Neural progenitor cell (in vitro differentiated cells): ENCODE results near the gene ZKSCAN7. TPM values are rescaled to one million over a fixed set of nuclear protein-coding genes. Genes with fewer than 3 reads are reported as not detected.

ENCODE experiments used
- DNase-seq: peaks from one replicate; pipeline ENCODE4 v3.0.0-alpha.2; 2016; ENCODE audit warnings: low spot score
- H2AFZ ChIP-seq: fragments of 200-600 bp; sonication (generic); replicated peaks from 2 replicates; pipeline ENCODE4 v1.6.1; 2016; ENCODE audit warnings: antibody characterized with exemption
- H3F3A ChIP-seq: fragments of 200-600 bp; sonication (generic); 2 replicates; pipeline ENCODE4 v1.6.1; 2016; ENCODE audit warnings: antibody characterized with exemption, low read depth
- H3K27ac ChIP-seq: fragments of 200-600 bp; sonication (generic); 2 replicates; pipeline ENCODE4 v1.5.1; 2016; ENCODE audit warnings: mild to moderate bottlenecking
- H3K27me3 ChIP-seq: fragments of 200-600 bp; sonication (generic); 2 replicates; pipeline ENCODE4 v1.6.1; 2016; ENCODE audit warnings: mild to moderate bottlenecking, moderate library complexity
- H3K36me3 ChIP-seq: fragments of 200-600 bp; sonication (generic); 2 replicates; pipeline ENCODE4 v1.5.1; 2016
- H3K4me1 ChIP-seq: fragments of 200-600 bp; sonication (generic); 2 replicates; pipeline ENCODE4 v1.6.1; 2016; ENCODE audit warnings: mixed run types
- H3K4me2 ChIP-seq: fragments of 200-600 bp; sonication (generic); 2 replicates; pipeline ENCODE4 v1.6.1; 2016
- H3K4me3 ChIP-seq: fragments of 200-600 bp; sonication (generic); 2 replicates; pipeline ENCODE4 v1.5.1; 2016
- H3K79me2 ChIP-seq: fragments of 200-600 bp; sonication (generic); 2 replicates; pipeline ENCODE4 v1.6.1; 2016; ENCODE audit warnings: low read depth
- H3K9ac ChIP-seq: fragments of 200-600 bp; sonication (generic); 2 replicates; pipeline ENCODE4 v1.6.1; 2016
- H3K9me3 ChIP-seq: fragments of 200-600 bp; sonication (generic); 2 replicates; pipeline ENCODE4 v1.5.1; 2016; ENCODE audit warnings: low read depth
- H4K20me1 ChIP-seq: fragments of 200-600 bp; sonication (generic); 2 replicates; pipeline ENCODE4 v1.6.1; 2016; ENCODE audit warnings: low read depth
- H3K27ac Mint-ChIP-seq: 3 replicates; pipeline ENCODE4 v1.8.0; 2021; ENCODE audit warnings: mixed read lengths
- H3K27me3 Mint-ChIP-seq: 2 replicates; pipeline ENCODE4 v1.8.0; 2022; ENCODE audit warnings: low read depth, mild to moderate bottlenecking, inconsistent platforms, moderate library complexity, mixed read lengths; ENCODE audit not compliant: insufficient read depth
- H3K36me3 Mint-ChIP-seq: 3 replicates; pipeline ENCODE4 v1.8.0; 2021; ENCODE audit warnings: mixed read lengths
- H3K4me1 Mint-ChIP-seq: 3 replicates; pipeline ENCODE4 v1.8.0; 2021; ENCODE audit warnings: mixed read lengths
- H3K4me3 Mint-ChIP-seq: 3 replicates; pipeline ENCODE4 v1.8.0; 2021; ENCODE audit warnings: mild to moderate bottlenecking, moderate library complexity, mixed read lengths
- H3K9me3 Mint-ChIP-seq: 3 replicates; pipeline ENCODE4 v1.8.0; 2020; ENCODE audit warnings: mixed read lengths
- CTCF ChIP-seq: fragments of 200-600 bp; sonication (generic); IDR thresholded peaks from 2 replicates; pipeline ENCODE4 v1.5.1; 2017; ENCODE audit warnings: antibody characterized with exemption, mild to moderate bottlenecking
- EZH2 ChIP-seq: fragments of 200-600 bp; sonication (generic); IDR thresholded peaks from 2 replicates; pipeline ENCODE4 v1.6.1; 2017; ENCODE audit warnings: antibody characterized with exemption, mild to moderate bottlenecking, moderate library complexity
- EZH2phosphoT487 ChIP-seq: fragments of 200-600 bp; sonication (generic); IDR thresholded peaks from 2 replicates; pipeline ENCODE4 v1.6.1; 2017; ENCODE audit warnings: antibody characterized with exemption
- total RNA-seq: library from RNA; depleted of rRNA; stranded (reverse); fragments of >200 nt; gene quantifications from 2 replicates; pipeline ENCODE4 v1.2.3, GENCODE V29; 2015; ENCODE audit warnings: low replicate concordance

ZKSCAN7 gene
- total RNA-seq, 1 donor from 2014 or later = 14.1 TPM

- no peak overlapping the region for H3K27ac ChIP-seq
- H3K9ac ChIP-seq = no peak overlapping the region
- H3K27me3 ChIP-seq = no peaks in the 10 kb centered on the region
- TF ChIP-seq CTCF (no peak), EZH2phosphoT487 (no peak), EZH2 (no peak)
- peaks cover 5% of the 10 kb centered on the region for H3K36me3 ChIP-seq
- H3K79me2 ChIP-seq = no peaks in the 10 kb centered on the region
- Mint-ChIP-seq H3K4me3 (no peak overlapping the region), H3K36me3 (peaks cover 36% of the 10 kb centered on the region), H3K27ac (no peak overlapping the region), H3K27me3 (peaks cover 2% of the 10 kb centered on the region), H3K9me3 (peaks cover 42% of the 10 kb centered on the region), H3K4me1 (no peaks in the 10 kb centered on the region)
- no peaks in the 10 kb centered on the region for H3F3A ChIP-seq
- no peak overlapping the region for H3K4me2 ChIP-seq
- no peaks in the 10 kb centered on the region for H3K4me1 ChIP-seq
- no peak overlapping the region for H2AFZ ChIP-seq
- H3K9me3 ChIP-seq = peaks cover 6% of the 10 kb centered on the region
- H4K20me1 ChIP-seq = no peaks in the 10 kb centered on the region
- no peak for DNase-seq
- H3K4me3 ChIP-seq = no peak overlapping the region
These were observed 57.7 kb downstream of the ZKSCAN7 start for GRCh38 chr3:44612678-44613077.

Other genes with a start within 250 kb of the ZKSCAN7 start
- 22.0 and 31.8 TPM in 2 replicates for gene TCAIM, start 216.4 kb upstream of the ZKSCAN7 start, total RNA-seq
- 28.3 and 29.7 TPM in 2 replicates for gene ZNF445, start 77.5 kb upstream of the ZKSCAN7 start, total RNA-seq
- 14.7 and 26.7 TPM in 2 replicates for gene ZNF660, start 29.8 kb downstream of the ZKSCAN7 start, total RNA-seq
- 38.7 and 49.1 TPM in 2 replicates for gene ZNF197, start 69.8 kb downstream of the ZKSCAN7 start, total RNA-seq
- 23.4 and 29.8 TPM in 2 replicates for gene ZNF35, start 93.5 kb downstream of the ZKSCAN7 start, total RNA-seq
- gene ZNF502, start 157.5 kb downstream of the ZKSCAN7 start, total RNA-seq = 3.6 and 5.1 TPM in 2 replicates
- 9.9 and 12.6 TPM in 2 replicates for gene ZNF501, start 174.4 kb downstream of the ZKSCAN7 start, total RNA-seq
- 48.9 and 73.6 TPM in 2 replicates for gene KIAA1143, start 206.4 kb downstream of the ZKSCAN7 start, total RNA-seq
- 46.2 and 83.4 TPM in 2 replicates for gene KIF15, start 206.6 kb downstream of the ZKSCAN7 start, total RNA-seq